Stomach (tissue), 19 donors: ENCODE data around the gene SYNE3. TPM values are rescaled to one million over a fixed set of nuclear protein-coding genes. Genes with fewer than 3 reads are reported as not detected.

ENCODE experiments used
- DNase-seq, 2 donors: peaks; one replicate each; pipeline versions ENCODE4 v3.0.0 to v3.0.0-alpha.2; 2013 to 2019
- H3K27ac ChIP-seq, 5 donors: fragments of 200-600 bp in 4 of 5; sonication (generic) in 4 of 5; one replicate each; pipeline ENCODE4 v1.5.1; 2013 to 2019; ENCODE audit warnings: mild to moderate bottlenecking in 1 of 5, moderate library complexity in 1 of 5
- H3K27me3 ChIP-seq, 3 donors: fragments of 200-600 bp; sonication (generic); one replicate each; pipeline ENCODE4 v1.5.1; 2017 to 2019; ENCODE audit warnings: mixed run types in 1 of 3
- H3K36me3 ChIP-seq, 4 donors: fragments of 200-600 bp; sonication (generic); 1 replicate in 3 of 4; 2 replicates in 1 of 4; pipeline ENCODE4 v1.5.1; 2016 to 2019
- H3K4me1 ChIP-seq, 4 donors: fragments of 200-600 bp; sonication (generic); one replicate each; pipeline ENCODE4 v1.5.1; 2016 to 2019
- H3K4me3 ChIP-seq, 4 donors: fragments of 200-600 bp; sonication (generic) in 3 of 4; one replicate each; pipeline ENCODE4 v1.5.1; 2016 to 2019; ENCODE audit warnings: mild to moderate bottlenecking in 1 of 4
- H3K9me3 ChIP-seq, 4 donors: fragments of 200-600 bp; sonication (generic); one replicate each; pipeline ENCODE4 v1.5.1; 2016 to 2019
- CTCF ChIP-seq, 7 experiments: fragments of 450-650 bp in 4 of 7; fragments of 200-600 bp in 3 of 7; sonication (generic) in 3 of 7; IDR thresholded peaks; one replicate each; pipeline ENCODE4 v1.5.1; 2016 to 2019; ENCODE audit warnings: antibody characterized with exemption in 7 of 7, control low read depth in 2 of 7, mild to moderate bottlenecking in 1 of 7
- EP300 ChIP-seq: sonication (generic); formaldehyde crosslinking; IDR thresholded peaks from one replicate; pipeline ENCODE4 v1.6.1; 2017; ENCODE audit warnings: antibody characterized with exemption
- POLR2A ChIP-seq, 4 donors: fragments of 450-650 bp; IDR thresholded peaks; one replicate each; pipeline ENCODE4 v1.6.1; 2016; ENCODE audit warnings: antibody characterized with exemption in 4 of 4, control low read depth in 2 of 4, mild to moderate bottlenecking in 1 of 4, moderate library complexity in 1 of 4
- POLR2AphosphoS5 ChIP-seq, 3 donors: sonication (generic); formaldehyde crosslinking; IDR thresholded peaks; one replicate each; pipeline ENCODE4 v1.6.1; 2016; ENCODE audit warnings: antibody characterized with exemption in 3 of 3
- WGBS, 5 donors: extraction: QIAGEN DNeasy Blood & Tissue Kit in 3 of 5; methylation state at CpG; one replicate each; pipeline versions ENCODE4 v1.1.5 to v1.1.7; 2013 to 2018; 5-methylcytosine and 5-hydroxymethylcytosine counted together
- intact Hi-C: fragments of 100-400 bp; cut with DNase I; formaldehyde crosslinking; loops from one replicate; pipeline ENCODE4 v1.15.1; 2023; ENCODE audit warnings: low total_unique reads
- long read RNA-seq, 10 donors: transcript quantifications; one replicate each; lab custom pipeline, GENCODE V29; 2026
- polyA plus RNA-seq, 3 donors: library from polyadenylated mRNA; stranded (reverse); fragments of 200-250 nt; gene quantifications; one replicate each; pipeline ENCODE4 v1.2.3, GENCODE V29; 2013
- total RNA-seq, 5 donors: library from RNA; depleted of rRNA; stranded (reverse); fragments of >200 nt; gene quantifications; one replicate each; pipeline versions ENCODE4 v1.1.0 to v1.2.3, GENCODE V29; 2014 to 2016
- donor health status: healthy with polysubstance abuse.
- donor health status: Bipolar disorder and iron deficiency.
- donor health status: healthy.

The SYNE3 gene
- total RNA-seq (10 to 100 TPM in 3 of 5 donors, 1 to 10 TPM in 2; 4.6 to 85.2 (median 10.8) TPM), polyA plus RNA-seq (1 to 10 TPM in 1 of 3 donors, under 1 TPM in 2; 0.58 to 1.2 (median 0.76) TPM)
- long read RNA-seq, donor 1 = 0 reads
- long read RNA-seq, donor 2 = 0 reads
- long read RNA-seq, donor 3 = 0 reads
- long read RNA-seq, donor 4 = 0 reads
- long read RNA-seq, donor 5 = 0 reads
- long read RNA-seq, donor 6 = 0 reads
- long read RNA-seq, donor 7 = 0 reads
- long read RNA-seq, donor 8 = 0 reads
- long read RNA-seq, donor 9 = 0 reads
- long read RNA-seq, donor 10 = 0 reads

- no peaks in the 10 kb centered on the region for H3K9me3 ChIP-seq
- H3K4me1 ChIP-seq = peaks cover 43 to 79% (median 67%) of the 10 kb centered on the region in 4 donors
- peaks cover 0 to 10% (median 0%) of the 10 kb centered on the region in 3 donors for H3K27me3 ChIP-seq
- peak; percentile 66 to 85 for DNase-seq
- intact Hi-C loops = no loop called here
- H3K4me3 ChIP-seq = peak within 1 kb of the TSS; percentile 70 to 90 (median 72)
- WGBS, 5 donors = 11 to 20% (median 17%) methylated on average over 21 to 50 of the region's 60 CpGs
- TF ChIP-seq CTCF (IDR thresholded peaks at IDR 0.05) (no peak), EP300 (no peak), POLR2AphosphoS5 (IDR thresholded peaks at IDR 0.05) (no peak), POLR2A (IDR thresholded peaks at IDR 0.05) (no peak)
- H3K27ac ChIP-seq = peak within 1 kb of the TSS; percentile 58 to 90 (median 86)
- H3K36me3 ChIP-seq = no peaks in the 10 kb centered on the region
Measured at GRCh38 chr14:95516554-95517181, at the start of gene SYNE3. SYNE3 (minus strand) TSS chr14:95516650; CDS start chr14:95475821, 40,829 bp downstream.

GRCh38 chr14:95564060-95564459 lies 47.6 kb upstream of the SYNE3 start:
- intact Hi-C loops = no loop called here
- TF ChIP-seq POLR2A (IDR thresholded peaks at IDR 0.05) = no peak
- TF ChIP-seq CTCF (IDR thresholded peaks at IDR 0.05) = no peak
- TF ChIP-seq EP300 = no peak
- no peak for TF ChIP-seq POLR2AphosphoS5 (IDR thresholded peaks at IDR 0.05)

GRCh38 chr14:95562892-95563685 lies 46.6 kb upstream of the SYNE3 start:
- no peaks in the 10 kb centered on the region for H3K27me3 ChIP-seq
- H3K4me3 ChIP-seq = peak overlapping the region in 1 of 4 donors; percentile 31
- H3K27ac ChIP-seq = no peak overlapping the region
- intact Hi-C loops = no loop called here
- H3K36me3 ChIP-seq = no peaks in the 10 kb centered on the region
- H3K4me1 ChIP-seq = peaks cover 0 to 15% (median 2%) of the 10 kb centered on the region in 4 donors
- peak; percentile 43 to 51 for DNase-seq
- WGBS, 5 donors = 63 to 73% (median 64%) methylated on average over 16 to 18 of the region's 18 CpGs
- TF ChIP-seq EP300 = no peak
- H3K9me3 ChIP-seq = no peaks in the 10 kb centered on the region

More at GRCh38 chr14:95564060-95564459, 47.6 kb upstream of the SYNE3 start:
- no peak overlapping the region for H3K4me3 ChIP-seq
- no peaks in the 10 kb centered on the region for H3K27me3 ChIP-seq
- H3K4me1 ChIP-seq = peaks cover 0 to 12% (median 2%) of the 10 kb centered on the region in 4 donors
- no peaks in the 10 kb centered on the region for H3K36me3 ChIP-seq
- no peaks in the 10 kb centered on the region for H3K9me3 ChIP-seq
- WGBS, 5 donors = 51 to 74% (median 67%) methylated on average over 4 of the region's 4 CpGs
- DNase-seq = no peak
- no peak overlapping the region for H3K27ac ChIP-seq

GRCh38 chr14:95561001-95561412 lies 44.6 kb upstream of the SYNE3 start:
- Histone ChIP-seq H3K4me1 (peaks cover 0 to 15% (median 2%) of the 10 kb centered on the region in 4 donors), H3K27me3 (no peaks in the 10 kb centered on the region), H3K9me3 (no peaks in the 10 kb centered on the region), H3K27ac (no peak overlapping the region), H3K36me3 (no peaks in the 10 kb centered on the region), H3K4me3 (no peak overlapping the region)
- DNase-seq = peak; percentile 95
- intact Hi-C loops = no loop called here
- WGBS, 5 donors = 4 to 7% (median 6%) methylated on average over 14 of the region's 14 CpGs
- TF ChIP-seq POLR2AphosphoS5 (IDR thresholded peaks at IDR 0.05) (peak in 2 of 3 donors; percentile 55 to 79), POLR2A (IDR thresholded peaks at IDR 0.05) (no peak), CTCF (IDR thresholded peaks at IDR 0.05) (peak in 6 of 7 experiments; percentile 92 to 99 (median 95)), EP300 (no peak)
